Measurements from ENCODE around the gene CAV1.

Gene CAV1

DNA sequence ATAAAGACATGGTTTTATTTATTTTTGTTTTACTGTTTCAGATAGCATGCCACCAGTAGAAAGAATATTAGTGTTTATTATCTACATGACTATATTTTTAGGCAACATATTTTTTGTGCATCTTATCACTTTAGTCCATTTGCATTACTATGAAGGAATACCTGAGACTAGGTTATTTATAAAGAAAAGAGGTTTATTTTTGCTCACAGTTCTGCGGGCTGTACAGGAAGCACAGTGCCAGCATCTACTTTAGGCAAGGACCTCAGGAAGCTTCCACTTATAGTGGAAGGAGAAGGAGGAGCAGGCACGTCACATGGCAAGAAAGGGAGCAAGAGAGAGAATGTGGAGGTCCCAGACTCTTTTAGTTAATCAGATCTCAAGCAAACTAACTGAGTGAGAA lies 19.6 kb upstream of the CAV1 start:
- DNase-seq, result no peak

DNA sequence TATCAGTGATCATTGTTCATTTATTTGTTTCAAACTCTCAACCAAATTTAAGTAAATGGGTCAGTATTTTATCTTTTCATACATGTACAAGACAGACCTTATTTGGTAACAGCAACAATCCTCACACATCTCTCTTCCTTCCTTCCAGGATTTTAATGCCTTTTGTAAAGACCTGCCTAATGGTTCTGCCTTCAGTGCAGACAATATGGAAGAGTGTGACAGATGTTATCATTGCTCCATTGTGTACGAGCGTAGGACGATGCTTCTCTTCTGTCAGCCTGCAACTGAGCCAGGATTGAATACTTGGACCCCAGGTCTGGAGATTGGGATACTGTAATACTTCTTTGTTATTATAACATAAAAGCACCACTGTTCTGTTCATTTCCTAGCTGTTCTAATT lies 19.0 kb upstream of the CAV1 start:
- no peak for DNase-seq

DNA sequence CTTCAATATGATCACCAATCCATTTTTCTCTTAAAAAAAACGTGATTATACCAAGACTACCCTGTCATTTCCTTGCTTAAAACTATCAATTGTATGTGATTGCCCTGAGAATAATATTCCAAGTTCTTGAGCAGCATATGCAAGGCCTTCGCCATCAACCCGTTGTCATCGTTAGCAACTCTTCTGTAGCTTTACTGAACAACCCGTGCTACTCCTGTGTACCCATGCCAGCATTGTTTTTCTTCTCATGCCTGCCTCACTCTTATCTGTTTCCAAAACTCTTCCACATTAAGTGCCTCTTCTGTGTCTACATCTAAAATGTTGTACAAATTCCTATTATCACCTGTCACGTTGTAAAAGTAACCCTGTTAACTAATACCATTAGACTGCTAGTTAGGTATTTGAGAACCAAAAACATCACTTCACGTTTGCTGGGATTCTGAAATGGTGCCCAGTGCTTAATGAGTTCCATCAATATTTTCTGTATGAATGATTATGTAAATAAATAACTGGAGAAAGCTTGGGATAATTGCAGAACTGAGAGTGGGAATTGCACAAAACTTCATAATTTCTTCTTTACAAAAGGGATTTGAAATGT lies 14.8 kb upstream of the CAV1 start:
- DNase-seq, result no peak

DNA sequence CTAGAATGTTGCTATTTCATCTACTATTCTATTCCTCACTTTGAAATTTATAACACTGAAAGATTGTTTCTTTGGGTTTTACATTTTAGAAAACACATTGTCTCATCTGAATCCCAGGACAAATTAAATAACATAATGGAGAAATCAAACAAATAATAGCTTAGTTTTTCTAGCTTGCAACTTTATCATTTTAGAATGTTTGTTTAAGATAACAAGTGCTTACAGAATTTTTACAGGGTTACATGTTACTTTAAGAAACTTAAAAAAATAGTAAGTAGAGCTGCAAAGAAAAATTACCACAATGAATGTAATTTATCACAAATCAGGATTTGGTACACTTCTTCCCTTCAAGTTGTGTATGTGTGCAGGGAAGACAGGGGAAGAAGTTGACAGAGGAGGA lies 14.0 kb upstream of the CAV1 start:
- DNase-seq, result no peak

- peak; percentile 80 for DNase-seq
Measured at GRCh38 chr7:116511552-116512519, 13.0 kb upstream of the CAV1 start.

- no peak for DNase-seq
Measured at GRCh38 chr7:116512520-116513188, 12.2 kb upstream of the CAV1 start.

- DNase-seq, result no peak
Measured at GRCh38 chr7:116515584-116515983, 9.3 kb upstream of the CAV1 start.

GRCh38 chr7:116516324-116516723 lies 8.5 kb upstream of the CAV1 start:
- no peak for DNase-seq

DNA sequence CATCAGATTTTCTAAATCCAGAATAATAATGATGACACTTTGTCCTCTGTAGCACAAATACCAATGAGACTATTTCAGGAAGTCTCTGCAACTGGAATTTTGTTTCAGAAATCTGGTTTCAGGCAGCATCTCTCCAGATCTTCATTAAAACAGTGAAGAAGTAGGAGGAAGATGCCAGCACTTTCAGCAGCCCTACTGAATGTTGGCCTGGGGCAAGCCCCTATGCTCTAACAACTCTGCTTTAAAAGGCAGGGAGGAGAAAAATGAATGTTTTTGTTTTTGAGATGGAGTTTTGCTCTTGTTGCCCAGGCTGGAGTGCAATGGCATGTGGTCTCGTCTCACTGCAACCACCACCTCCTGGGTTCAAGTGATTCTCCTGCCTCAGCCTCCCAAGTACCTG lies 7.2 kb upstream of the CAV1 start:
- no peak for DNase-seq

GRCh38 chr7:116518961-116519360 lies 5.9 kb upstream of the CAV1 start:
- no peak for DNase-seq

DNA sequence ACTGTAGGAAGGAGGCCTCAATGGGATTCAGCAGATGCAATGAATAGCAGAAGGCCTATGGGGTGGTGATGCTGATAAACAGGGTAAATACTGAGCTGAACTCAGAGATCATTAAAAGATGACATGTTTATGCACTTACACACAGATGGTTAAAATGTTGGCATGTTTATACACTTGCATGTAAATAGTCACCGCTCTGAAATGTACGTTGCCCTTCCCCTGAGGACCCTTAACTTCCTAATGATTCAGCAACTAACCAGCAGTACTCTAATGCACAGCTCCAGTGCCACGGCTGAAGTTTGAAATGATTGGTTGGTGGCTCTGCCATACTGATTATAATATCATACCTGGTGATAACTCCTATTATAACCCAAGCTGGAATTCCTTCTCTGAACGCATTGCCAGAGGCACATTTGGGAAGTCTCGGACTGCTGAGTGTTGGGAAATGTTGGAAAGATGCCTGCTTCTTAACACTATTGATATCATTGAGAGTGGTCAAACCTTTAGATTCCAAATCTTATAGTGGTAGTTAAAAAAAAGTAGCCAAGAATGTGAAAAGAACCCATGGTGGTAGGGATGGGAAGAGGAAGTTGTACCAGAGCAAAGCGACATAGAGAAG lies 3.7 kb upstream of the CAV1 start:
- no peak for DNase-seq

DNA sequence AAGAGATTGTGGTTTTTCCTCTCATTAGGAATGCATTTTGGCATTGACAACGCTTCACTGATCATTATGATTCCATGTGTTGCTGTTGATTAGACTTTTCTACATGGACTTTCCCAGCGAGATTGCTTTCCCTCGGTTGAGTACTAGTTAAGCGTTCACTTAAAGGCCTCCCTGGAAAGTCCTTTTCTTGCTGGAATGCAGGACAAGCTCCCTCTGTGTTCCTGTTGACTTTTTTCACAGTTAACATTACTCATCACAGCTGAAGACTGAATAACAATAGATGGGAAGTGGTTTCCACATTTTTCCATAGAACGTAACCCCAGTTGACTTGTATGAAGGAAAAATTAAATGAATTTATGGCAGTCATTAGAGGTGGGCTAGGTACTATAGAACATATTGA lies 2.6 kb upstream of the CAV1 start:
- peak; percentile 50 for DNase-seq

- no peak for DNase-seq
Measured at GRCh38 chr7:116524221-116524608, 621 bp upstream of the CAV1 start.

DNA sequence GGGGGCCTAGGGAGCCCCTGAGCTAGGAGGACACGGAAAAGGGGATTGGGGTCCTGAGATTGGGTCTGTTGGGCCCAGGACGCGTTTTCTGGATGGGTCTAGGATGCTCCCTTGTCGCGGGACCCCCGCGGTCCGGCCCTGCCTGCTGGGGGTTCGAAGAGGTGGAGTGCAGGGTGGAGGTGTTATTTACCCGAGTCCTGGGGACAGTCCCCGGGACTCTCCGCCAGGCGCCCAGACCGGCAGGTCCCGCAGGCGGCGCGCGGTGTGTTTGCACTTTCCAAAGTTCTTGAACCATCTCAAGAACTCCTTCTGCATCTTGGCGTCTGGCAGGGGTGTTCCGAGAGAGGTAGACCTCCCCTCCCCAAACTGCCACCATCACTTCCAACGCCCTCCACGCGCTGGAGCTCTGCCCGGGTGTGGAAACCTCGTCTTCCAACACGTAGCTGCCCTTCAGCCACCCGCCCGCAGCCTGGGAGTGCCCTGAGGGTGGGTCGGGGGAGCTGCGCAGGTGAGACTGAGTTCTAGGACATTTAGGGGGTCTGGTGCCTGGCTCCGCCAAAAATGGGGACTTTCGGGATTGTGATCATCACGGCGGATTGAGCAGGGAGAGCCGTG lies 569 bp downstream of the CAV1 start:
- peak; percentile 71 for DNase-seq

- peak; percentile 91 for DNase-seq
Measured at GRCh38 chr7:116525913-116526861, 1.4 kb downstream of the CAV1 start.

- DNase-seq, result no peak
Measured at GRCh38 chr7:116526897-116527296, 2.1 kb downstream of the CAV1 start.

- DNase-seq, result no peak
Measured at GRCh38 chr7:116527521-116527920, 2.7 kb downstream of the CAV1 start.

DNA sequence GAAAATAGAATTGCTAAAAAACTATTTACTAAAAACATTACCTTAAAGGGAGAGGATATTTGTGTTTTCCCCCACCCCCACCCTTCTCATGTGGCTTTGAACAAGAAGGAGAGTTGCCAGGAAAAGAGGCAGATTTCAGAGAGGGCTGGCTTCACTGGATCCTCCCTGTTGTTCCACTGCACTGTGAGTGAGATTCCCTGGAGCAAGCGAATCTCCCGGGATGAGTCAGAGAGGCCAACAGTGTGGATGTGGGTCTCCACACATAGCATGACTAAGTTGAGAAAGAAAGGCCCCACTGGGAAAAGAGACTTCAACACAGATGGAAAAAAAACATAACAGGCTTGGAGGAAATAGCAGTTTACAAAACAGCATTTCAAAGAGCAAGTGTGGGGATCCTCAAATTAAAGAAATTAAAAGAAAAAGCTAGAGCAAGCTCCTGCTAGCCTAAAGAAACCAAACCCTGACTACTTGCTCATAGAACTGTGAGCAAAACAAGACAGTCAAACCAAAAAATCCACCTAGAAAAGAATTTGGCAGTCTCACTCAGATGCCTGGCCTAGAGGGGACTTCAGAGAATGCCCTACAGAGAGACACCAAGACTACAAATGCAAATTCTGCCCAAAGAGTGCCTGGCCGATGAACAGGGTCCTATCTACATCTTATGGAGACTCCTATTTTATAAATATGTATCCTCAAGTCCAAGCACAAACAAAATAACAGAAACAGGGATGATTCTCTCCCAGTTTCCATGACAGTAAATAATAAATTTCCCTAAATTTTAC lies 3.4 kb downstream of the CAV1 start:
- peak; percentile 88 for DNase-seq

GRCh38 chr7:116529250-116529649 lies 4.4 kb downstream of the CAV1 start:
- DNase-seq, result no peak

- no peak for DNase-seq
Measured at GRCh38 chr7:116530107-116530820, 5.4 kb downstream of the CAV1 start.
